ENCODE data around the gene MAP7.

DNA sequence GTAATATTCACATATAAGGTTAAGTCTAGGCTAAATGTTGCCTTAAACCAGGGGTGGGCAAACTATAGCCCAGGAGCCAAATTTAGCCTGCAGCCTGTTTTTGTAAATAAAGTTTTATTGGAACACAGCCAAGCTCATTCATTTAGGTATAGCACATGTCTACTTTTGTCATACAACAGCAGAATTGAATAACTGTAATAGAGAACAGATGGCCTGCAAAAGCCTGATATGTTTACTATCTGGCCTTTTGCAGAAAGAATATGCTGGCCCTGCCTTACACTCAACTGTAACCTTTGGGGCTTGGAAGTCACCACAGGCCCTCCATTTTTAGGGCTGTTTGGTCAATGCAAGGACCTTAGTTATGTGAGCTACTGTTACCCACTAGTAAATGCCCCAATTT lies 242.9 kb downstream of the MAP7 start:
- TF ChIP-seq, protein P1, sequence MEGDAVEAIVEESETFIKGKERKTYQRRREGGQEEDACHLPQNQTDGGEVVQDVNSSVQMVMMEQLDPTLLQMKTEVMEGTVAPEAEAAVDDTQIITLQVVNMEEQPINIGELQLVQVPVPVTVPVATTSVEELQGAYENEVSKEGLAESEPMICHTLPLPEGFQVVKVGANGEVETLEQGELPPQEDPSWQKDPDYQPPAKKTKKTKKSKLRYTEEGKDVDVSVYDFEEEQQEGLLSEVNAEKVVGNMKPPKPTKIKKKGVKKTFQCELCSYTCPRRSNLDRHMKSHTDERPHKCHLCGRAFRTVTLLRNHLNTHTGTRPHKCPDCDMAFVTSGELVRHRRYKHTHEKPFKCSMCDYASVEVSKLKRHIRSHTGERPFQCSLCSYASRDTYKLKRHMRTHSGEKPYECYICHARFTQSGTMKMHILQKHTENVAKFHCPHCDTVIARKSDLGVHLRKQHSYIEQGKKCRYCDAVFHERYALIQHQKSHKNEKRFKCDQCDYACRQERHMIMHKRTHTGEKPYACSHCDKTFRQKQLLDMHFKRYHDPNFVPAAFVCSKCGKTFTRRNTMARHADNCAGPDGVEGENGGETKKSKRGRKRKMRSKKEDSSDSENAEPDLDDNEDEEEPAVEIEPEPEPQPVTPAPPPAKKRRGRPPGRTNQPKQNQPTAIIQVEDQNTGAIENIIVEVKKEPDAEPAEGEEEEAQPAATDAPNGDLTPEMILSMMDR (IDR thresholded peaks at IDR 0.05; ENCODE audit: extremely low read depth in 1 of 2, insufficient read depth in 1 of 2, low read depth in 1 of 2, low read length in 2 of 2) = no peak
- no peak for TF ChIP-seq POLR2A (IDR thresholded peaks at IDR 0.05; ENCODE audit: low read depth, low read length)
- TF ChIP-seq POLR2AphosphoS5 (IDR thresholded peaks at IDR 0.05; ENCODE audit: insufficient read depth, low read depth, low read length) = no peak
- TF ChIP-seq, protein P2, sequence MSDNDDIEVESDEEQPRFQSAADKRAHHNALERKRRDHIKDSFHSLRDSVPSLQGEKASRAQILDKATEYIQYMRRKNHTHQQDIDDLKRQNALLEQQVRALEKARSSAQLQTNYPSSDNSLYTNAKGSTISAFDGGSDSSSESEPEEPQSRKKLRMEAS (IDR thresholded peaks at IDR 0.05; ENCODE audit: insufficient read depth, insufficient read length) = no peak
- no peak for TF ChIP-seq EZH2 (IDR thresholded peaks at IDR 0.05; ENCODE audit: borderline replicate concordance, low read depth, low read length, severe bottlenecking)
- no peak for TF ChIP-seq FOS (IDR thresholded peaks at IDR 0.05; ENCODE audit: borderline replicate concordance, insufficient read depth, low read length)
- TF ChIP-seq JUN (IDR thresholded peaks at IDR 0.05; ENCODE audit: borderline replicate concordance, insufficient read depth, insufficient read length, low read depth) = no peak
- TF ChIP-seq MYC (IDR thresholded peaks at IDR 0.05; ENCODE audit: low read depth, low read length) = no peak
